Raji (cell line): ENCODE results near the gene CDKN1A.
A peak's percentile ranks its signal among the peaks of the same experiment; 100 is the strongest.

Source experiments
- POLR2A ChIP-seq: IDR thresholded peaks from 2 replicates; pipeline ENCODE4 v1.6.1; 2011; ENCODE audit warnings: low read depth, low read length, control low read depth; ENCODE audit not compliant: insufficient read depth

Gene CDKN1A

DNA sequence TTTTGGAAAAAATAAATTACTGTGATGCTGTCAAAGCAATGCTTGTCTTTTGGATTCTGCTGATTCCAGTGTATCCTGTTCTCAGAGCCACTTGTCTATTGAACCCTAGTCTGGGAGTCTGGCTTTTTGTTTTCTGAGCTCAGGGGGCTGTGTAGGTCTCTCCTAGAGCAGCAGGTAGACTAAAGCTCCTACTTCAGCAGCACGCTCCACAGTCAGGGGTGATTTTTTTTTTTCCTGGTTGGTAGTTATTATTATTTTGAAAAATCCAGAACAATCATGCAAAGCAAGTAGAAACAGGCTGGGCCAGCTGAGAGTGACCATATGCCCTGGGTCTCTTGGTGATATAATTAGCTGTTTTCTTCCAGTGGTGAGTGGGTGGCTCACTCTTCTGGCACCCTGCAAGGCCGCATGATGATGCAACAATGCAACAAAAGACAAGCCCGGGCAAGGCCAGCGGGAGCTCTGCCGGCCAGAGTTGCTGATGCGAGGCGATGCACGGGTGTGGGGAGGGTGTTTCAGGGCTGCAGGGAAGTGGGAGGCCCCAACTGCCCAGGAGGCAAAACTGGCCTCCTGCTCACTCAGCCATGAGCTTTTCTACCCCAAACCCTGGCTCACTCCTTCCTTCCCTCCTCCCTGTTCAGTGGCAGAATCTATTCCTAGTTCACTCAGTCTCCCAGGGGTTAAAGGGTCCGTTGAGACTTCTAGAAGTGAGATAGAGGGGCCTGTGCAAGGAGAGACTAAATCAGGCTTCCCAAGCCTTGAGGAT is 11.5 kb upstream of the CDKN1A start:
- 0 out of 2 replicates have a peak, but pooled peaks have one; percentile 24 for TF ChIP-seq POLR2A

DNA sequence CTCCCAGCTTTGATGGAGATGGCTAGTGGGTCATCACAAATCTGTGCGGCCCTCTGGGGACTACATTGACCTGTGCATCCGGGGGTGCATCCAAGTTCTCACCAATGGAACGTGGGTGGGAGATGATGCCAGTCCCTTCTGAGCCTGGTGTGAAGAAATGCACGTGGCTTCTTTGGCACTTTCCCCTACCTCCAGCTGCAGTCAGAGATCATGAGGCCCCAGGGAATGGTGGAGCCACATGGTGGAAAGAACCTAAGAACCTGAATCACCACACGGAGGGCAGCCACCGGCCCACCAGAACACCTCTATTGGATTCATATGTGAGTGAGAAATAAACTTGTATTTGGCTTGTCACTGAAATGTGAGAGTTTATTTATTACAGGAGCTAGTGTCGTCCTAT is 9.9 kb upstream of the CDKN1A start:
- TF ChIP-seq POLR2A, result no peak

DNA sequence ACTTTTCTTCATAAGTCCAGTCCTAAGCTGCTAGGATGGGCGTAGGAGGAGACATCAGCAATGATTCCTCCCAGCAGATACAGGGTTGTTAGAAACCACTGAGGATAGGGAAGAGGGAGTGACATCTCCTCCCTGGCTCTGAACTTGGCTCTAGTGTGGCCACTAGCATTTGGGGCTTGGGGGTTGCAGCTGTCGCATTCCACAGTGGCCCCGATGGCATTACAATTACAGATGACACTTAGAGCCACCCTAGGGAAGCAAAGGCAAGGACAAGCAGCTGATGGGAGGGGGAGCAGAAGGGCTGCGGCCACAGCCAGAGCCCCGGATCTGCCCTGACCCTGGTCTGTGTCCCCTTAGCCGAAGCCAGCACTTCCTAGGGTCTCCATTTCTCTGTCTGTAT is 9.5 kb upstream of the CDKN1A start:
- TF ChIP-seq POLR2A, result no peak

DNA sequence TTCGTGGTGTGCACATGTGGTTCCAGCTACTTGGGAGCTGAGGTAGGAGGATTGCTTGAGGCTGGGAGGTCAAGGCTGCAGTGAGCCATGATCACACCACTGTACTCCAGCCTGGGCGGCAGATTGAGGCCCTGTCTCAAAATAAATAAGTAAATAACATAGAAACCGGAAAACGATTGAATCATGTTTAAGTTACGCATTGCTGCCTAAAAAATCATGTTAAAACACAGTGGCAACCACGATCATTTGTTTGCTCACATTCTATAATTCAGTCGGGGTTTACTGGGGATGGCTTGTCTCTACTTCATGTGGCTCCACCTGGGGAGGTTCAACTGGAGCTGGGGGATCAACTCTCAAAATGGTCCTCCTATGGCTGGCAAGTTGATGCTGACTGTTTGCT is 8.2 kb upstream of the CDKN1A start:
- TF ChIP-seq POLR2A, result no peak

DNA sequence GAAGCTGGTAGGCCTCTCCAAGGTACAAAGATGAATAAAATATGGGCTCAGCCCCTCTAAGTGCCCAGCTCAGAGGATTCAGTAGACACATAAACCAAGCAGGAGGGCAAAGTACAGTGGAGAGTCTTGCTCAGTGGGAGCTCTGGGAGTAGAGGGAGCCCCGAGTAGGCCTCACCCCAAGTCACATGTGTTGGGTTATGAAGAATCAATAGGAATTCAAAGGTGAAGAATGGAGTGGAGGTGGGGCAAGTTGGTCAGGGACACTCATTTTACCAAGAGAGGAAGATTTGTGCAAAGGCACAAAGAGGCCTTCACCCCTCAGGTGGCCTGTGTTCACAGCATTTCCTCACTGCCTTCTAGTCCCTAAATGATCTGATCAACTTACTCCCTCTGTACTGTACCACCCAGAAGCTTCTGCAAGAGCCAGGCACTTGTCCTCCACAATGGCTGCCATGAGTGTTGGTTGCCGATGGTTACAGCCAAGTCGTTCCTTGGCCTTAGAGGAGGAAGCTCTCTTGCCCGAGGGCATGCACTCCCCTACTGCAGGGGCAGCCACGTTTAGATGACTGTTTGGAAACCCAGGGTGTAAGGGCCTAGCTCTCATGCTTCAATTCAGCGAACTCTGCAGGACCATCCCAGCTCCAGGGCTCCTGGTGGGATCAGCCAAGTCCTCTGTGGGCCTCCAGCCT is 6.7 kb upstream of the CDKN1A start:
- TF ChIP-seq POLR2A, result no peak

DNA sequence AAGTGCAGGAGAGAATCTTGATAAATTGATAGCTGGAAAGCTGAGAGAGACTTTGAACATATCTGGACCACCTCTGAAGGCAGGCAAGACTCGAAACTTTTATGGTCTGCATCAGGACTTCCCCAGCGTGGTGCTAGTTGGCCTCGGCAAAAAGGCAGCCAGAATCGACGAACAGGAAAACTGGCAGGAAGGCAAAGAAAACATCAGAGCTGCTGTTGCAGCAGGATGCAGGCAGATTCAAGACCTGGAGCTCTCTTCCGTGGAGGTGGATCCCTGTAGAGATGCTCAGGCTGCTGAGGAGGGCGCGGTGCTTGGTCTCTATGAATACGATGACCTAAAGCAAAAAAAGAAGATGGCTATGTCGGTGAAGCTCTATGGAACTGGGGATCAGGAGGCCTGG is 4.6 kb upstream of the CDKN1A start:
- no peak for TF ChIP-seq POLR2A

DNA sequence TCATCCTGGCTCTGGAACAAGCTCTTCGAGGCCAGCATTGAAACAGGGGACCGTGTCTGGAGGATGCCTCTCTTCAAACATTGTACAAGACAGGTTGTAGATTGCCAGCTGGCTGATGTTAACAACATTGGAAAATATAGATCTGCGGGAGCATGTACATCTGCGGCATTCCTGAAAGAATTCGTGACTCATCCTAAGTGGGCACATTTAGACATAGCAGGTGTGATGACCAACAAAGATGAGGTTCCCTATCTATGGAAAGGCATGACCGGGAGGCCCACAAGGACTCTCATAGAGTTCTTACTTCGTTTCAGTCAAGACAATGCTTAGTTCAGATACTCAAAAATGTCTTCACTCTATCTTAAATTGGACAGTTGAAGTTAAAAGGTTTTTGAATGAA is 3.6 kb upstream of the CDKN1A start:
- no peak for TF ChIP-seq POLR2A

DNA sequence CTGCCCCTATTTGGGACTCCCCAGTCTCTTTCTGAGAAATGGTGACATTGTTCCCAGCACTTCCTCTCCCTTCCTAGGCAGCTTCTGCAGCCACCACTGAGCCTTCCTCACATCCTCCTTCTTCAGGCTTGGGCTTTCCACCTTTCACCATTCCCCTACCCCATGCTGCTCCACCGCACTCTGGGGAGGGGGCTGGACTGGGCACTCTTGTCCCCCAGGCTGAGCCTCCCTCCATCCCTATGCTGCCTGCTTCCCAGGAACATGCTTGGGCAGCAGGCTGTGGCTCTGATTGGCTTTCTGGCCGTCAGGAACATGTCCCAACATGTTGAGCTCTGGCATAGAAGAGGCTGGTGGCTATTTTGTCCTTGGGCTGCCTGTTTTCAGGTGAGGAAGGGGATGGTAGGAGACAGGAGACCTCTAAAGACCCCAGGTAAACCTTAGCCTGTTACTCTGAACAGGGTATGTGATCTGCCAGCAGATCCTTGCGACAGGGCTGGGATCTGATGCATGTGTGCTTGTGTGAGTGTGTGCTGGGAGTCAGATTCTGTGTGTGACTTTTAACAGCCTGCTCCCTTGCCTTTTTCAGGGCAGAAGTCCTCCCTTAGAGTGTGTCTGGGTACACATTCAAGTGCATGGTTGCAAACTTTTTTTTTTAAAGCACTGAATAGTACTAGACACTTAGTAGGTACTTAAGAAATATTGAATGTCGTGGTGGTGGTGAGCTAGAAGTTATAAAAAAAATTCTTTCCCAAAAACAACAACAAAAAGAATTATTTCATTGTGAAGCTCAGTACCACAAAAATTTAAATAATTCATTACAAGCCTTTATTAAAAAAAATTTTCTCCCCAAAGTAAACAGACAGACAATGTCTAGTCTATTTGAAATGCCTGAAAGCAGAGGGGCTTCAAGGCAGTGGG is 2.1 kb upstream of the CDKN1A start:
- TF ChIP-seq POLR2A, result no peak

DNA sequence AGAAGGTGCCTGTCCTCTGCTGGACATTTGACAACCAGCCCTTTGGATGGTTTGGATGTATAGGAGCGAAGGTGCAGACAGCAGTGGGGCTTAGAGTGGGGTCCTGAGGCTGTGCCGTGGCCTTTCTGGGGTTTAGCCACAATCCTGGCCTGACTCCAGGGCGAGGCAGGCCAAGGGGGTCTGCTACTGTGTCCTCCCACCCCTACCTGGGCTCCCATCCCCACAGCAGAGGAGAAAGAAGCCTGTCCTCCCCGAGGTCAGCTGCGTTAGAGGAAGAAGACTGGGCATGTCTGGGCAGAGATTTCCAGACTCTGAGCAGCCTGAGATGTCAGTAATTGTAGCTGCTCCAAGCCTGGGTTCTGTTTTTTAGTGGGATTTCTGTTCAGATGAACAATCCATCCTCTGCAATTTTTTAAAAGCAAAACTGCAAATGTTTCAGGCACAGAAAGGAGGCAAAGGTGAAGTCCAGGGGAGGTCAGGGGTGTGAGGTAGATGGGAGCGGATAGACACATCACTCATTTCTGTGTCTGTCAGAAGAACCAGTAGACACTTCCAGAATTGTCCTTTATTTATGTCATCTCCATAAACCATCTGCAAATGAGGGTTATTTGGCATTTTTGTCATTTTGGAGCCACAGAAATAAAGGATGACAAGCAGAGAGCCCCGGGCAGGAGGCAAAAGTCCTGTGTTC is 1.3 kb upstream of the CDKN1A start:
- TF ChIP-seq POLR2A, result no peak

DNA sequence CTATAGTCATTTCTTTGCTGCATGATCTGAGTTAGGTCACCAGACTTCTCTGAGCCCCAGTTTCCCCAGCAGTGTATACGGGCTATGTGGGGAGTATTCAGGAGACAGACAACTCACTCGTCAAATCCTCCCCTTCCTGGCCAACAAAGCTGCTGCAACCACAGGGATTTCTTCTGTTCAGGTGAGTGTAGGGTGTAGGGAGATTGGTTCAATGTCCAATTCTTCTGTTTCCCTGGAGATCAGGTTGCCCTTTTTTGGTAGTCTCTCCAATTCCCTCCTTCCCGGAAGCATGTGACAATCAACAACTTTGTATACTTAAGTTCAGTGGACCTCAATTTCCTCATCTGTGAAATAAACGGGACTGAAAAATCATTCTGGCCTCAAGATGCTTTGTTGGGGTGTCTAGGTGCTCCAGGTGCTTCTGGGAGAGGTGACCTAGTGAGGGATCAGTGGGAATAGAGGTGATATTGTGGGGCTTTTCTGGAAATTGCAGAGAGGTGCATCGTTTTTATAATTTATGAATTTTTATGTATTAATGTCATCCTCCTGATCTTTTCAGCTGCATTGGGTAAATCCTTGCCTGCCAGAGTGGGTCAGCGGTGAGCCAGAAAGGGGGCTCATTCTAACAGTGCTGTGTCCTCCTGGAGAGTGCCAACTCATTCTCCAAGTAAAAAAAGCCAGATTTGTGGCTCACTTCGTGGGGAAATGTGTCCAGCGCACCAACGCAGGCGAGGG is 594 bp upstream of the CDKN1A start:
- TF ChIP-seq POLR2A, result no peak

DNA sequence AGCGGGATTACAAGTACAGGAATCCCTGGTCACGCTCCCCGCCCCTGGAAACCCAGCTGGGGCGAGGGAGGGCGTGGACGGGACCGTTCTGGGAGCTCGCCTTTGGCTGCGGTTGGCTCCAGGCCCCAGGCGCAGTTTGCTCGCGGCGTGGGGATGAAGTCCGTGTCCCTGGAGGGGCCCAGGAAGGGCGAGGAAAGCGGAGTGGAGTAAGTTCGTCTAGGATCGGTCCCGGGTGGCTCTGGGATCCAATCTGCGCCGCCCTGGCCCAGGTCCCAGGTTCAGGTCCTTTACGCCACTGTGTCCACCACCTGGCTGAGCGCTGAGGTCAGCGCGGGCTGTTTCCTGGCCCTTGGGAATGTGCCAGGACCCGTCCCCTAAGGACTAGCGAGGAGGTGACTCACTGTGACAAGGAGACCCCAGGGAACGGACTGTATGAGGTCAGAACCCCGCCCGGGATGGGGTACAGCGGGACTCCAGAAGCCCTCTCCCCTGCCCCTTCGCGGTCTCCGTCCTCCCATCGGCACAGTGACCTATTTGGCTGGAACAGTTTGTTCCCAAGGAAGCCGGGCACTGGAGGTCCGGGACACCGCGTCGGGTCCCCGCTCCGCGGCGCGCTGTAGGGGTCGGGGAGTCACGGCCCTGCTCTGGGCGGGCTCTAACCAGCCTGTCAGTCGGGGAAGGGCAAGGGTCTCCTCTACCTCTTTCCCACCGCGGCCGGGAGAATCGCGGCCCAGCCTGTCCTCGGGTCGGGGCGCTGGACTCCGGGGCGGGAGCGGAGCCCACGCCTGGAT is 724 bp downstream of the CDKN1A start:
- no peak for TF ChIP-seq POLR2A

DNA sequence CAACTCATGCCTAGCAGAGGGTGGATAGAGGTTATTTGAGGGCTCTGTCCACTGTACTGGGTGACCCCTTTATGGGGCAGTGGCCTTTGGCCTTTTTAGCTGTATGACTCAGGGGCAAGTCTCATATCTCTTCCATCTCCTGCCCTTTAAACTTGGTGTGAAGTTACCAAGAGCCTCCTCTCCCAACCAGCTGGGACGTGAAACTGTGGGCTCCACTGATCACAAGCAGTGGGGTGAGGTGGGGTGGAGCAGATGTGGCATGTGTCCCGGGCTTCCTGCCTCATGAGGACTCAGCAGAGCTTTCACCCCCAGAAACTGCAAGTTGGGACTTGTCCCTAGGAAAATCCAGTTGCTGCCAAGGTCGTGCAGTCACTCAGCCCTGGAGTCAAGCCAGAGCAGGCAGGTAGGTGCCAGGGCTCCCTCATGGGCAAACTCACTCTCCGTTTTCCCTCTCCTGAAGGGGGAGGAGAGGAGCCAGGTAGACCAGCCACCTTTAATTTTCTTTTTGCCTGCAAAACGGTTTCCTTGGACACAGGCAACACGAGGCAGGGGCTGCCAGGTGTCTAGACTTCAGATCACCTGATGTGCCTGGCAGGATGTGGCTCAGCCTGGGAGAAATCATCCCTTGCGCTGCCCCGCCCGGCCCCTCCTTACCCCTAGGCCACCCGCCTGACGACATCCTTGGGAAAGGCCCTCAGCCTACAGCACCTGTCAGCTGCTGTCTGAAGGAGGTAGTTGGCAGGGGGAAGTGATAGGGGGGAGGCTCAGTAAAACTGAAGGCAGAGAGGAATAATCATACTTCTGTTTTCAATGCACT is 4.0 kb downstream of the CDKN1A start:
- TF ChIP-seq POLR2A, result no peak

DNA sequence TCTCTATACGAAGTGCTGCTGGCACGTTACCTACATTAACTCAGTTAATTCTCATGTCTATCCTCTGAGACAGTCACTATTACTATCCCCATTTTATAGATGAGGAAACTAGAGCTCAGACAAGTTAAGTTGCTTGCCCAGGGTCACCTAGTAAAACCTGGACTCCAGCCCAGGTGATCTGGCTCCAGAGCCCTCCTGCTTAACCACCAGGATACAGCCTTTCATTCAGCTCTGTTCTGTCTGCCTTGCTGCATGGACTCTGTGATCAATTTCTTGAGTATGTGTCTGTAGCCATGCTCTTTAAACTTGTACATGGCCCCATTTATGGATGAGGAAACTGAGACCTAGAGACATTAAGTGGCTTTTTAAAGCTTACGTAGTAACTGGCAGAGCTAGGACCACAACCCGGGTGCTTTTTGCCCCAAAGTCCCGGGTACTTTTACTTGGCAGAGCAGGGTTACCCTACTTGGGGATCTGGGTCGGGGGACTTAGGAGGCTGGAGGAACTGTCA is 4.7 kb downstream of the CDKN1A start:
- no peak for TF ChIP-seq POLR2A
